GM19043 (cell line): Measurements from ENCODE around the gene PARPBP.
A peak's percentile ranks its signal among the peaks of the same experiment; 100 is the strongest.
"Not testable (repeated sequence)": the region's sequence is repeated elsewhere in the genome, so short reads cannot be mapped to it uniquely, and the experiment has no call there.

Experiments used
- ATAC-seq: cut with Tn5 transposase; IDR thresholded peaks from one replicate; pipeline ENCODE4 v1.9.1; 2021; ENCODE audit warnings: low read depth; ENCODE audit not compliant: unreplicated experiment

Gene PARPBP

DNA sequence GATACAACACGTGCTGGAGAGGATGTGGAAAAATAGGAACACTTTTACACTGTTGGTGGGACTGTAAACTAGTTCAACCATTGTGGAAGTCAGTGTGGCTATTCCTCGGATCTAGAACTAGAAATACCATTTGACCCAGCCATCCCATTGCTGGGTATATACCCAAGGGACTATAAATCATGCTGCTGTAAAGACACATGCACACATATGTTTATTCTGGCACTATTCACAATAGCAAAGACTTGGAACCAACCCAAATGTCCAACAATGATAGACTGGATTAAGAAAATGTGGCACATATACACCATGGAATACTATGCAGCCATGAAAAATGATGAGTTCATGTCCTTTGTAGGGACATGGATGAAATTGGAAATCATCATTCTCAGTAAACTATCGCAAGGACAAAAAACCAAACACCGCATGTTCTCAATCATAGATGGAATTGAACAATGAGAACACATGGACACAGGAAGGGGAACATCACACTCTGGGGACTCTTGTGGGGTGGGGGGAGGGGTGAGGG lies 27.1 kb downstream of the PARPBP start:
- ATAC-seq = not testable (repeated sequence)

DNA sequence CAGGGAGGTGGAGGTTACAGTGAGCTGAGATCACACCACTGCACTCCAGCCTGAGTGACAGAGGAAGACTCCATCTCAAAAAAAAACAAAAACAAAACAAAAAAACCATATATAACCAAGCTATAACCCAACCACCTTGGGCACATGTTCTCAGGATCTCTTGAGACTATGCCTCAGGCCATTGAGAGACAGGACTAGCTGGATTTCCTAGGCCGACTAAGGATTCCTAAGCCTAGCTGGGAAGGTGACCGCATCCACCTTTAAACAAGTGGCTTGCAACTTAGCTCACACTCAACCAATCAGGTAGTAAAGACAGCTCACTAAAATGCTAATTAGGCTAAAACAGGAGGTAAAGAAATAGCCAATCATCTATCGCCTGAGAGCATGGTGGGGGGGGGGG lies 35.2 kb downstream of the PARPBP start:
- not testable (repeated sequence) for ATAC-seq

DNA sequence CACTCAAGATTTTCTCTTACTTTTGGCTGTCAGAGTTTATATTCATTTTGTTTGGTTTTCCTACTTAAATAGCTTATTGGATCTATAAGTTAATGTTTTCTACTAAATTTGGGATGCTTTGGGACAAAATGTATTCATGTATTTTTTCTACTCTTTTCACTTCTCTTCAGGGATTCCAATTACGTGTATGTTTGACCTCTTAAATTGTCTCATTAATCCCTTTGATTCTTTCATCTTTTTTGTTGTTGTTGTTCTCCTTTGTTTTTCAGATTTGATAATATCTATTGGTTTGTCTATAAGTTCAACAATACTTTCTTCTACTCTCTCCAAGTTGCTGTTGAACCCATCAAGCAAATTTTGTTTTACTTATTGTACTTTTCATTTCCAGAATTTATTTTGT lies 43.4 kb downstream of the PARPBP start:
- no peak for ATAC-seq

DNA sequence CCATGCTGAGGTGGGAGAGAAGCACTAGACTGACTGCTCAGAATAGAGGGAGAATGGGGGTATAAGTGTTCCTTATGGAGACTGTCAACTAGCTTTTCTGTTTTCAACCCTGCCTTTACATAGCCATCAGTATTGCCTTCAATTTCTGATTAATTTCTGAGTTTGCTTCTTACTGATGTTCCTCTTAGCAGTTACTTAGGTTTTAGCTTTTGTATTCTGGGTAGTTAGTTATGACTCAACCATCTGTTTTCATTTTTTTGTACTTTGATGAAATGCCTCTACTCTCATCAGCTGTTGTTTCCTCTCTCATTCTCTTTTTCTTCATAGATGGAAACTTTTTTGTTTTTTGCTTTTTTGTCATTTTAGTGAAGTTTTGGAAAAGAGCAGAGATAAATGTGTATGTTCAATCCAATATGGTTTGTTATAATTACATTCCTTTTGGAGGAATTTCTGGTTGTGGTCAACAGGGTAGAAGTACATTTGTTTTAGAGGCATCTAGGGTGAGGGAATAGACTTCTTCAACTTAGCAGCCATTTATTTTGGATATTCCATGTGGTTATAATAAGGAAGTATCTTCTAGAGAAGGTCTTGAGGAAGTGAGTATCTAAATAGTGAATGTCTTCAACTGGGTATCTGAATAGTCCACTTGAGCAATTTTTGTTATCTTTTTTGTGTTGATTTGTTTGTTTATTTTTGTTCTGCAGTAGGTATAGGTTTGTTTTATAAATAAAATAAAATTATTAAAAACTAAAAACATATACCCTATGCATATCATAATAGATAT lies 48.0 kb downstream of the PARPBP start:
- peak; percentile 57 for ATAC-seq

DNA sequence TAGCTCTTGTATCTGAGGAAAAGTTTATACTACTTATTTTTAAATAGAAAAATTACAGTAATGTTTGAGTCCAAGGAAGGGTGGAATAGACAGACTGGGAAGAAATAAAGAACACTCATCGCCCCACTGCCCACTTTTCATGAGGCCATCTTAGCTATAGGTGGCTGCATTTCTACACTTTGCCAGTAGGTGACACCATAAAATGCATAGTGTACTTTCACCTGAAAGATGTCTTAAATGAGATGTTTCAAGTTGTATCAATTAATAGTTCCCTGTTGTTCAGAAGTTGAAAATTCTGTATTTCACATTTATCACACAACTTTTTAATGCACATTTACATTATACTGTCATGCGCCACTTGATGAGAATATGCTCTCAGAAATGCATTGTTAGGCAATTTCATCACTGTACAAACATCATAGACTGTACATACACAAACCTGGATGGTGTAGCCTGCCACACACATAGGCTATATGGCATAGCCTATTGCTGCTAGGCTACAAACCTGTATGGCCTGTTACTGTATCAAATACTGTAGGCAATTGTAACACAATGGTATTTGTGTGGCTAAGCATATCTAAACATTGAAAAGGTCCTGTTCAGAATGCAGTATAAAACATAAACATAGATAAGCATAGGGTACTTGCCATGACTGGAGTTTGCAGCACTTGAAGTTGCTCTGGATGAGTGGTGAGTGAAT lies 50.1 kb downstream of the PARPBP start:
- ATAC-seq = no peak

DNA sequence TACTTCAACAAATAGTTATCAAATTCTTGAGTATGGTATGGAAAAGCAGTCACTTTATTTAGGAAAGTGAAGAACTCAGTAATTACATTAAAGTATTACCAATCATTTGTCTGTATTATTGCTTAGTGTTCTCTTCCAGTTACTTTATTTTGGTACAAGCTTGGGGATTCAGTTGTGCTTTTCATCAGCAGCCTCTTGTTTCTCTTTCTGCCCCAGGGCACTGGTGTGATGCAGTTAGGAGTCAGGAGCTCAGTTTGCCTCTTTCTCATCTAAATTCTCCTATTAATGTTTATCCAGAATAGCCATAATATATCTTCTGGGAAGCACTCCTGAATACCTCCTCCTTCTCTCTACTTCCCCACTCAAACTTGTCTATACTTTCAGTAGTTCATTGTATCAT lies 52.0 kb downstream of the PARPBP start:
- ATAC-seq = no peak

DNA sequence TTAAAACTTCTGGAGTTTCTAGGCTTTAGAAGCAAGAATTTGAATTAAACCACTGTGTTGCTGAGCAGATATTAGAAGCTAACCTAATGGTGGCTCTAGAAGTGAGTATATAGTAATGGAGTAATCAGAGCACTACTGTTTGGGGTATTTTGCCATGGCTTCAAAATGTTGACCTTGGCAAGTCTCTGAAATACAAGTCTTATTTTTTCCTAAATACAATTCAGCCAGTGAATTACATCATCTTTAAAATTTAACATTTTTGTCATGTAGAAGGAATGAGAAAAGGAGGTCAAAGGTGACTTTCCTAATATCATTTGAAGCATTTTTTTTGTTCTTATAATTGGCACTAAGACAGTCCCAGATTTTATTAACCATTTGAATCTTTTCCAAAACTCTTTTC lies 52.5 kb downstream of the PARPBP start:
- no peak for ATAC-seq

DNA sequence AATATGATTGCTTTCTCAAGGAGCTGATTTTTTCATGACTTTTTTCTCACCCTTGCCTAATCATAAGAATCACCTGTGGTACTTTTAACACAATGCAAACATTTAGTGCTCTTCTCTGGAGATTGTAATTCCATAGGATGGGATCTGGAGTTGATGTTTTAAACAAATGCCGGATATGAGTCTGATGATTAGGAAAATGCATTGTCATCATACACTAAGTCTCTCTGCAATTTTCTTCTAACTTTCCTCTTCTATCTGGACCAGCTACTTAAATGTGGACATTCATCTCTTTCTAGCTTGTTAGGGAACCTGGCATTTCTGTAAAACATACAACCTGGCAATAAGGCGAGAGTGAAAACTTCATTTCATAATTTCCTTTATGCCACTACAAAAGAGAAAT lies 54.1 kb downstream of the PARPBP start:
- no peak for ATAC-seq

DNA sequence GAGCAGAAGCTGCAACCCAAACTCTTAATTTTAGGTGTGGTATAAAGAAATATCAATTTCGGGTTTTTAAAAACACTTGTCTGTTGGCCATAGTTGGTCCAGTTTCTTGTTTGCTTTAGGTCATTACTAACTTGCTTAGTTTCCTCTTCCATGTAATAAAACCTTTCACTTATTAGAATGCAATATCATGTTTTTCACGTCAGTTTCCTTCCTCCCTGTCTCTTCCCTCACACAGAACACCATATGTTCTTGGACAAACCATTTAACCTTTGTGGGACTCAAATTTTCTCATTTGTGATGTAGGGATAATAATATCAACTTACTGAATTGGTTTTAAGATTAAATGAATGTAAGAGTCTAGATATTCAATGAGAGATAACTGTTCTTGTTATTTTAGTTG lies 54.8 kb downstream of the PARPBP start:
- no peak for ATAC-seq

DNA sequence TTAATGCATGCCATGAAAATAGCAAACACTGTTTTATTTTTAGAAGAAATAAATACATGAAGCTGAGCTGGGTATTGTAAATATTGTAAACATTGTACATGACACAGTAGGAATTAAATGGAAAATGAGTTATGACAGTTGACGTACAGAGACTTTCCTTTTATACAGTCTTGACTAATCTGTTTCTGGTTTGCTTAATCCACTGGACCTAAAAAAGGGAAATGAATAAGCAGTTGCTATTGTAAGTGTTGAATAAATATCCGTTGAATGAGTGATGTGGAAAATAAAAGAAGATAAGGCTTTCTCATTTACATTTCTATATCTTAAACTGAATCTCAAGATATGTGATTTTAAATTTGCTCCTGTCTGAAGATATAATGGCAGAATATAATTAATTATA lies 62.7 kb downstream of the PARPBP start:
- no peak for ATAC-seq

DNA sequence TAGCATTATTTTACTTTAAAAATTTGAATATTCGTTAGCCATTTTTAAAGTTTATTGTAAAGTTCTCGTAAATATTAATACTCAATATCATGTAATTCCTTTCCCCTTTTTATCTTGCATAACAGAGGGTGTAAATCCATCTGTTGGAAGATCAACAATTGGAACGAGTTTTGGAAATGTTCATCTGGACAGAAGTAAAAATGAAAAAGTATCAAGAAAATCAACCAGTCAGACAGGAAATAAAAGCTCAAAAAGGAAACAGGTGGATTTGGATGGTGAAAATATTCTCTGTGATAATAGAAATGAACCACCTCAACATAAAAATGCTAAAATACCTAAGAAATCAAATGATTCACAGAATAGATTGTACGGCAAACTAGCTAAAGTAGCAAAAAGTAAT lies 75.8 kb downstream of the PARPBP start:
- ATAC-seq = no peak

DNA sequence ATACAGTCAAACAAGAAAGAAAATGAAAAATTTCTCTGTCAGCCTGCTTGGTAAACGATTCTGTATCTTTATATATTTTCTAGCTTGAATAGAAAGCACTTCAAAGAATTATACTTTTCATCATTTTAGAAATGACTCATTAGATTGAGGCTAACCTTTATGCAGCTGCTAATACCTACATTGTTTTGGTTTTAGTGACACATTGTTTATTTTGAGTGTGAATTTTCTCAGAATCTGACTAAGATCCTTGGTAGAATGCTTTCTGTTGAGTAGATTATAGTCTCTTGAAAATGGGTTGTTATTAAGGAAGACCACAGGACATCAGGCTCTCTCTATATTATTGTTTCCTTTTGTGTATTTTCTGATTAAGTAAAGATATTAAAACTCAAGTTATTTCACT lies 77.8 kb downstream of the PARPBP start, which contains the start of gene PMCH:
TSS of gene PMCH (minus strand) at position 45 of the 400 bp plus-strand sequence. CDS start 63 bp downstream, outside the sequence.
- peak; percentile 81 for ATAC-seq

DNA sequence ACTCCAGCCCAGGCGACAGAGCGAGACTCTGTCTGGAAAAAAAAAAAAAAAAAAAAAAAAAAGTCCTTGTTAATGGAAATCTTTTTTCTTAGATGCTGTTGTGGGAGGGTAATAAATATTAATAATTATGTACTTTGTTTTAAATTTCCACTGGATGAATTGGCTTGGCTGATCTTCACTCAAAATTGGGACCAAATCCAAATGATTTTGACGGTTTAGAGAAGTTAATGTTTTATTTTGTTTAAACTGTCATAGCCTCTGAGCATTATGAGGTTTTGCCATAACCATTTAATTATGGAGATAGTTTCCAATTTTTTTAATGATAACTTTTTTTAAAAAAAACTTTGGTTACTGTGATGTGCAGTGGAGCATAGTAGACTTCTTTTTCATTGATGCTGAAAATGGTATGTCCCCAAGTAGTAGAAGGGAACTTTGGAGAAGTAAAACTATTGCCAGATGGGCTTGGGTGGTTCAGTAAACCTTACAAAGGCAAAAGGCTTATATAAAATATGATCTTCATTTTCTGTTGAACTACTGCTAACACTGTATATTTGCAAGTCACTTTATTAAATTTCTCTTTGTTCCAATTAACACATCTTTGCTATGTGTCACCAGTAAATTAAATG lies 81.6 kb downstream of the PARPBP start:
- no peak for ATAC-seq

DNA sequence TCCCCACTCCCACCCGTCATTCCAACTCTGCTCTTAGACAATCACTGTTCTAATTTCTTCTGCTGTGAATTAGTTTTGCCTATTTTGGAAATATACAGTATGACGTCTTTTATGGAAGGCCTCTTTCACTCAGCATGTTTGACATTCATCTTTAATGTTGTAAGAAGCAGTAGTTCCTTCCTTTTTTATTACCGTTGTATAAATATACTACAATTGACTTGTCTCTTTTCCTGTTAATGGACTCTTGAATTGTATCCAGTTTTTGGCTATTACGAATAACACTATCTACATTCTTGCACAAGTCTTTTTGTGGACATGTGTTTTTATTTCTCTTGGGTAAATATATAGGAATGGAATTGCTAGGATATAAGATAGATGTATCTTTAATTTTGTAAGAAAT lies 82.6 kb downstream of the PARPBP start:
- ATAC-seq = no peak

DNA sequence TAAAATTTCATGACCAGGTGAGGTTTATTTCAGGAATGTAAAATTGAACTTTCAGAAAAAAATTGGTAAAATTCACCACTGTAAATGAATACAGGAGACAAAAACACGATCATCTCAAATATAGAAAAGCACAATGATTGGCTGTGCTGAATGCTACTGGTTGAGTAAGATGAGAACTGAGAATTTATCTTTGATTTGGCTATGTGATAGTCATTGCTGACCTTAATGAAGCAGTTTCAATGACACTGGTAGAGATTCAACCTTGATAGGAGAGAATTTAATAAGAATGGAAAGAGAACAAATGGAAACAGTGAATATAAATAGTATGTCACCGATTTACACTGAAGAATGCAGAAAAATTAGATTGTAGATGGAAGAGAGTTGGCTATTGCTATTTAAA lies 84.0 kb downstream of the PARPBP start:
- no peak for ATAC-seq

DNA sequence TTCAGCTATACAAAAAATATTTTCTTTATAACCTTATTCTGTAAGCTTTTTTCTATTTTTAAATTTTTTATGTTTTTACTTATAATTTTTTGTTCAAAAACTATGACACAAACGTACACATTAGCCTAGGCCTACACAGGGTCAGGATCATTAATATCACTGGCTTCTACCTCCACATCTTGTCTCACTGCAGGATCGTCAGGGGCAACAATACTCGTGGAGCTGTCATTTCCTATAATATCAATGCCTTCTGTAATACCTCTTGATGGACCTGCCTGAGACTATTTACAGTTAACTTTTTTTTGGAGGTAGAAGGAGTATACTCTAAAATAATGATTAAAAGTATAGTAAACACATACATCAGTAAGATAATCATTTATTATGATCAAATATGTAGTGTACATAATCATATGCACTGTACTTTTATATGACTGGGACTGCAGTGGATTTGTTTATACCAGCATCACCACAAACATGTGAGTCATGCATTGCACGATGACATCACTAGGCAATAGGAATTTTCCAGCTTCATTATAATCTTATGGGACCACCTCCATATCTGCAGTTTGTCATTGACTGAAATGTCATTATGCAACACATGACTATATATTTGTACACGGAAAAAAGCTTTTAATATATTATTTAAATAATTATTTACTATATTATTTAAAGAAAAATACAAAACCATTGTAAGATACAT lies 96.2 kb downstream of the PARPBP start:
- no peak for ATAC-seq

DNA sequence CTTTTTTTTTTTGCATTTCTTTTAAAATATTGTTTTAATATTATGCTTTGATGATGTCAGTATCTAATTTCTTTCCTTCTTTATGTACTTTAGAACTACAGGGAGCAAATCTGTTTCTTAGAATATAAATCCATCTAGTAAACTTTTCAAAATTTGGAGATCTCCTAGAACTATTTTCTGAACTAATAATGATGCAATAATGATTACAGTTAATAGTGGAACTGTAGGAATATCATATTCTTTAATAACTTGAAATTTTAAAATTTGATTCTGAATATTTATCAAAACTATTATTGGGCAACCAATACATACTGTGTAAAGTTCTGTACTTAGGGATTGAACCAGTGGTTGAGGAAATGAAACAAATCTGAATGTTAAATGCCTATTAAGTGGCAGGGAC lies 100.8 kb downstream of the PARPBP start:
- no peak for ATAC-seq

DNA sequence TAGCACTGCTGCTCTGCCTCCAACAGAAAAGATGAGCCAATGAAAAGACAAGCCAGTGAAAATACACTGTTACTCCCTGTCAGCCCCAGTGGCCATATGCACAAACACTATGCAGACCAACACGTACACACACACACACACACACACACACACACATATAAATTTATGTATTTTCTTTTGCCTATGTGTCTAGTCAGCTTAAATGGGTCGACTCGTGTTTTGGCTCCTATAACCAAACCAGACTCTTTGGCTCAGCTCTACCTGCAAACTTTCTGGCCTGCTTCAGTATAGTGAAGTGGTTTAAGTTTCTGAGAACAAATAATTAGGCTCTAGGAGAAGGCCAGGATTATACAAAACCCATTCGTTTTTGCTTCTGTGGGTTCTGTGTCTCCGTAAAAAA lies 108.0 kb downstream of the PARPBP start:
- no peak for ATAC-seq

DNA sequence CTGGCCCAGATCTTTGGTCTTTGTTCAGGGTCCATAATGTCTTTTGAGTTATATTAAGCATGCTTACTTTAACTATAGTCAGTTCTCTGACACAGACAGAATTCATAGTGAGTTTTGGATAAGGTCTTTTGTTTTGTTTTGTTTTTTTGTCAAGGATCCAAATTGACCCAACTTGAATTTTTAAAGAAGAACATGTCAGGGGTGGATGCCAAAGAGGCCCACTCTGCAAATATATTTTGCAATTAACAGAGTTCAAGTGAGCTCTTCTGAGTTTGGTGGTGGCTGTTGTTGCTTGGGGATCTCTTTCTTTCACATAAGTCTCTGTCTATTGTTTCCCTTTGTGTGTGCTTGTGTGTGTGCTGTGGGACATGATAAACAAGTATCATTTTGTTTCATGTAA lies 112.1 kb downstream of the PARPBP start:
- no peak for ATAC-seq

DNA sequence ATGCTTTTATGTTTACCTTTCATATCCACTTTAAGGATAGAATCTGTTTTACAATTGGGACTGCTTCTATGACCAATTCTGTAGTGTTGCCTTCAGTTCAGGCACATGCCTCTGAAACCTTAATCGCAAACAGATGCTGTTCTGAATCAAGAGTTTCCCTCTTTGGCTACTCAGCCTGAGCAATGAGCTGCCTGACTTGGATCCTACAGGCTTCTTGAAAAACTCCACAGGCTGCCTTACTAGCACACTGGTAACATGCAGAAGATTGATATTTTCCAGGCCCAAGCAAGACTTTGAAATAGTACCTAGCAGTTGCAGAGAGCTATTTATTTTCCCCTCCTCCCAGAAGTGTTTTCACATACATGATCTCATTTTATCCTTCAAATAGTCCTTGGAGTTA lies 112.5 kb downstream of the PARPBP start:
- no peak for ATAC-seq

DNA sequence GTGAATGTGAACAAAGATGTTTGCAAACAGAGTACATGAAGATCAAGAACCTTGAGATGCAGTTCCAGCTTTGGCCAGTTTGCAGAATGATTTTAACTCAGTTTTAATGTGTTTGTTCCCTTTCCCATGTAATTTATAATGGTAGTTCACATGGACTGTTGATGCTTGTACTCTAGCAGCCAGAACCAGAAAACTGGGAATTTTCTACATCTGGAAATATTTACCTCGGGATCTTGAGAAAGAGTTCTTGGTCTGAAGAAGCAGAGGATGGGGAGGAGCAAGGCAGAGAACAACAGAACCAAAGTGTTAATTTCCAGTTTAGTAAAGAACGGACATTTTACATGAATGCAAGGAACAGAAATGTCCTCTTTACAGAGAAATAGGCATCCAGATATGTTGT lies 114.6 kb downstream of the PARPBP start:
- no peak for ATAC-seq
